Forelimb muscle (tissue), 1 donor: ENCODE measurements around the gene AGRN. TPM values are rescaled to one million over a fixed set of nuclear protein-coding genes. Genes with fewer than 3 reads are reported as not detected.
"Not testable (repeated sequence)": the region's sequence is repeated elsewhere in the genome, so short reads cannot be mapped to it uniquely, and the experiment has no call there.

Source experiments
- DNase-seq: peaks from one replicate; pipeline ENCODE4 v3.0.0-alpha.2; 2013; ENCODE audit warnings: low read depth
- polyA plus RNA-seq: library from polyadenylated mRNA; unstranded; fragments of 120-200 nt; gene quantifications from one replicate; pipeline ENCODE4 v1.2.1, GENCODE V29; 2013; ENCODE audit not compliant: insufficient read length

The AGRN gene
- polyA plus RNA-seq, 1 donor: 37.5 TPM

DNA sequence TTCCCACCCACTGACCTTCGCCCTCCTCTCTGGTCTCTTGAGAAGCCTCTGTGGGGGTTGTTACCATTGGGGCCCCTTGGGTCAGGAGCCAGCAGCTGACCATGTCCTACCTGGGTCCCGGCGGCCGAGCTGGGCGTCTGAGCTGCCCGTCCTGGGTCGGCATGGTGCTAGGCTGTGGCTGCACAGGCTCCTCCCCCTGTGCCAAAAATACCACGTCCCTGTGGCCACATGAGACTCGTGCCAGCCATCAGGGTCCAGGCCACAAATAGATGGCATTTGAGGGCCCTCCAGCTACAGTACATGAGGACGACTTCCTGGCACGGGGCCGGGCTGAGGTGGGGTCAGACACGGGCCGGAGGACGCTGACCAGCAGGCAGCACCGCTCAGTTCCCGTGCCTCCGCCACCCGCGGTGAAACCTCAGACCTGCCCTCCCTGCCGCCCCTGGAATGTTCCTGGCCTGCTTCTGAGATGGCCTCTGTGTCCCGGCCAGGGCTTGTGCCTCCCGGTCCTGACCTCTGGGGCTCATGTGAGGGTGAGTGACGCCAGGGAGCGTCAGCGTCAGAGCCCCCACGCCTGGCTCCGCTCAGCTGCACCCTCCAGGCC, 37.9 kb upstream of the AGRN start, which contains the start of gene PERM1:
TSS of gene PERM1 (minus strand) at position 139 of the 604 bp plus-strand sequence. CDS start 1,064 bp downstream, outside the sequence.
- no peak for DNase-seq

DNA sequence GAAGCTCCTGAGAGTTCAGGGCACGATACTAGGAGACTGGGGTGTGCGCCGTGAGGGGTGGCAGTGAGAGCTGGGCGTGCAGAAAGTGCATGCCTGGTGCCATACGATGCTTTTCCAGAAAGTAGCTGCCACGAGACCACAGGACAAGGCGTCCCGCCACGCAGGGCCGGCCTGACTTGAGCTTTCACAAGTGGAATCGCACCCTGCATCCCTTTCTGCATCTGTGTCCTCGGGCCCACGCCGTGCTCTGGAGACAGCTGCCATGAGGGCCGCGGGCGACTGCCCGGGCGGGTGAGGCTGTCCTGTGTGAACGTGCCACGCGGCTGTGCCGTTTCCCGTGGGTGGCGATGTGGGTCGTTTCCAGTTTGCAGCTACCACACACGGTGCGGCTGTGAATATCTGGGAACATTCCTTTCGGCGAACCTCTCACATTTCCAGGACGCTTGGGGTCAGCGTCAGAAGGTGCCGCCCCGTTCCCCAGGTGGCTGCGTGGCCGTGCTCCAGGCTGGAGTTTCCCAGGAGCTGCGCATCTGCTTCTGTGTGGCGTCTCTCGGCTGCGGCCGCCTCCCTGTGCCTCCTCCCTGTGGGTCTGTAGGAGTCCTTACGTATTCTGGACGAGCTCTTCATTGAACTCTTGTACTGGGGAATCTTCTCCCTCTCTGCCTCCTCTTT, 37.0 kb upstream of the AGRN start:
- no peak for DNase-seq

GRCh38 chr1:983798-984475, 36.0 kb upstream of the AGRN start:
- no peak for DNase-seq

- no peak for DNase-seq
These were observed 35.5 kb upstream of the AGRN start for GRCh38 chr1:984476-984814.

GRCh38 chr1:985126-985525, 34.8 kb upstream of the AGRN start:
- DNase-seq: no peak

DNA sequence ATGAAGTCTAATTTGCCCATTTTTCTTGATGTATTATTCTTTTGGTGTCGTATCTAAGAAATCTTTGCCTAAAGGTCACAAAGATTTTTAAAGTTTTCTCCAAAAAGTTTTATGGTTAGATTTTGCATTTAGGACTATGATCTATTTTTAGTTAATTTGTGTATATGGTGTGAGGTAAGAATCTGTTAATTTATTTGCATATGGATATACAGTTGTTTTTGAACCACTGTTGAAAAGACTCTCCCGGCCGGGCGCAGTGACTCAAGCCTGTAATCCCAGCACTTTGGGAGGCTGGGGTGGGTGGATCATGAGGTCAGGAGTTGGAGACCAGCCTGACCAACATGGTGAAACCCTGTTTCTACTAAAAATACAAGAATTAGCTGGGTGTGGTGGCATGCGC, 31.9 kb upstream of the AGRN start:
- not testable (repeated sequence) for DNase-seq

DNA sequence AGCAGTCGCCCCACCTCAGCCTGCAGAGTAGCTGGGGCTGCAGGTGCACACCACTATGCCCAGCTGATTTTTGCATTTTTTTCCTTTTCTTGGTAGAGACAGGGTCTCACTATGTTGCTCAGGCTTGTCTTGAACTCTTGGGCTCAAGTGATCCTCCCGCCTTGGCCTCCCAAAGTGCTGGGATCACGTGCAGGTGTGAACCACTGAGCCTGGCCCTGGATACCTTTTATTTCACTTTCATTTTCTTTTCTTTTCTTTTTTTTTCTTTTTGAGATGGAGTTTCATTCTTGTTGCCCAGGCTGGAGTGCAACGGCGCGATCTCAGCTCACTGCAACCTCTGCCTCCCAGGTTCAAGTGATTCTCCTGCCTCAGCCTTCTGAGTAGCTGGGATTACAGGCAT, 28.6 kb upstream of the AGRN start:
- not testable (repeated sequence) for DNase-seq

- no peak for DNase-seq
These were observed 28.0 kb upstream of the AGRN start for GRCh38 chr1:991895-992294.

- no peak for DNase-seq
These were observed 27.6 kb upstream of the AGRN start for GRCh38 chr1:992362-992761.

GRCh38 chr1:993379-993995, 26.4 kb upstream of the AGRN start:
- DNase-seq: no peak

GRCh38 chr1:994546-994945, 25.4 kb upstream of the AGRN start:
- not testable (repeated sequence) for DNase-seq

DNA sequence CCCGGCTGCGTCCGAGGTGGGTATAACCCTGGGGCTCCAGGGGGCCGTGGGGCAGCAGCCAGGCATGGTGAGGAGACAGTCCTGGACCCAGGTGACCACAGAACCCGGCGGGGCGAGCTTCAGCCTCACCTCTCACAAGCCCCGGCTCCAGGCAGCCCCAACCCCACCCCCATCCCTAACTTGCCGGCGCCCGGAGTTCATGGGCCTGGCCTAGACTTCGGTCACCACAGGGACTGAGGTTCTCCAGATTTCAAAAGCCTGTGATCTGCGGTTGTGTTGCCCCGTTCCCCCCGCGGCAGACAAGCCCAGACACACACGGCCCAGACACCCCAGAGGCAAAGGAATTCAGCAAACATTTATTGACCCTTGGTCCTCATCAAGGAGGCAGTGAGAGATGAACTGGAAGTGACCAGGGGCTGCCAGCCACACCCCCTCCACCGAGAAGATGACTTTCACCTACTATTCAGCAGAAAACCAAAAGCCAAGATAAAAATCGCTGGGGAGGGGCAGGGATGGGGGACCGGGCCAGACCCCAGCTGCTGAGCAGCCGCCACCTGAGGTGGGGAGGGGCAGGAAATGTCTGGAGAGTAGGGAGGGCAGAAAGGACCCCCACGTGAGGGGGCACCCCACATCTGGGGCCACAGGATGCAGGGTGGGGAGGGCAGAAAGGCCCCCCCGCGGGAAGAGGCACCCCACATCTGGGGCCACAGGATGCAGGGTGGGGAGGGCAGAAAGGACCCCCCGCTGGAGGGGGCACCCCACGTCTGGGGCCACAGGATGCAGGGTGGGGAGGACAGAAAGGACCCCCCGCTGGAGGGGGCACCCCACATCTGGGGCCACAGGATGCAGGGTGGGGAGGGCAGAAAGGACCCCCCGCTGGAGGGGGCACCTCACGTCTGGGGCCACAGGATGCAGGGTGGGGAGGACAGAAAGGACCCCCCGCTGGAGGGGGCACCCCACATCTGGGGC, 24.0 kb upstream of the AGRN start:
- no peak for DNase-seq

DNA sequence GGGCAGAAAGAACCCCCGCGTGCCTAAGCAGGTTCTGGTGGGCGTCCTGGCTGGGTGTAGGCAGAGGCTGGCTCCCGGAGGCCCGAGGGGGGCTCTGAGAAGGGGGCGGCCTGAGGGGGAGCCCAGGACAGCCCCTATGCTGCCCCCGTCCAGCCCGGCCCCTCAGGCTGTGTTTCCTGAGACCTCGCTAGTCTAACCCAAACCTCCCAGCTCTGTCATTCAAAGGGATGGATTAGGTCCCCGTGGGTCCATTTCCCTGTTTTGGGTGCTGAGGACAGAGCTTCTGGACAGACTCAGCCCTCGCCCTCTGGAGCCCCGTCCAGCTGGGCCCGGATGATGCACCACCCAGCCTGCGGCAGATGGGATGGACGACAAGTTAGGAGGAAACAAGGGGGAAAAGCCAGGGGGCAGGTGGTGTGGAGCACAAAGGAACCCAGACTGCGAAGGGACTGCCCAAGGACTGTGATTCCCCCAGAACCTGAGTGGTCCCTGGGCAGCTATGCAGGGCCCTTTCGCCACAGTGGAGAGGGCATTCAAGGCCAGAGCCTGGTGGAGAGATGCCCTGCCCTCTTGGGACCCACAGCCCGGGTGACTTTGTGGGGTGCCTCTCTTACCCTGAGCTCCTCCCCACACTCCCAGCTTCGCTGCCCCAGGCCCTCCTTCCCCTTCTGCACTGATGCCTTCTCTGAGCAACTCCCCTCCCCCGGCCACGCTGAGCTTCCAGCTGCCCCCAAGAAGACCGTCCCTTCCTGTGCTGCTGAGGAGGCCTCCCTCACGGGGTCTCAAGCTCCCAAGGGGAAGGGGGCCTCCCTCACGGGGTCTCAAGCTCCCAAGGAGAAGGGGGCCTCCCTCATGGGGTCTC, 22.8 kb upstream of the AGRN start:
- no peak for DNase-seq

DNA sequence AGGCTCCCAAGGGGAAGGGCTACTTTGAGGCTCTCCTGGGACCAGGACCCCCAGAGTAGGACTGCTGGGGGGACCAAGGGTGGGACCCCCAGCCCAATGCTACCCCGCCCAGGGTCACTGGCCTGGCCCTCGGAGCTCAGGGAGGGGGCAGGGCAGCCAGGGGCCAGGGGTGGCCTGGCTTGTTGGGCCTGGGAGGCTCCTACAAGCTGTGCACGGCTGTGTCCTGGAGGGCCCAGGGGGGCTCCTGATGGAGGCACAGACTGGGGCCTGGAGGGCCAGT, 22.3 kb upstream of the AGRN start:
- no peak for DNase-seq

DNA sequence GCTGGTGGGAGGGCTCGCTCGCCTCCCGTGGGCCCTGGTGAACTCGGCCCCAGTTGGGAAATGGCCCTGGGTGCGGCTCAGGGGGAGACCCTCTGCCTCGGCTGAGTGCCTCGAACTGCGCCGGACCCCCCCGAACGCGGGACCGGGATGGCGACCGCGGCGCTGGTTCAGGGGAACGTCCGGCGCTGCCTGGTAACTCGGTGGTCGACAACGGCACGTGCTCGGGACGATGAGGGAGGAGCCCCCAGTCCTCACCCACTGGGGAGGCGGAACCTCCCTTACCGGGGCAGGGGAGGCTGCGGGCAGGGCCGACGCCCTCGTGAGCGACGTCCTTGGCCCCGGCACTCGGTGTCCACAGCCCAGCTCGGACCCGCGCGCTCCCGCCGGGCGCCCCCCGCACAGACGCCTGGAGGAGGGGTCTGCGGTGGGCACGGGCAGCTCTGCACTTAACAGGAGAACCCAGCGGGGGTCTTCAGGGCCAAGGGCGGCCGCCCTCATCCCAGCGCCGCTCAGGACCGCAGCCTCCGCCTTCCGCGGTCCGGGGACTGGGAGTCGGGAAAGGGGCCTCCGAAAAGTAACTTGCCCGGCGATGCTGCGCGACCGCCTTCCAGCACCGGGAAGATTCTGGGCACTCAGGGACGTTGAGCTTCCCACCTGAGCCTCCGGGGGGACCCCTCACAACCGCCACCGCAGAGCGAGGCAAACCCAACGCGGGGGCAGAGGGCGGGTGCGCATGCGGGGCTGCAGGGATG, 21.8 kb upstream of the AGRN start:
- no peak for DNase-seq

DNA sequence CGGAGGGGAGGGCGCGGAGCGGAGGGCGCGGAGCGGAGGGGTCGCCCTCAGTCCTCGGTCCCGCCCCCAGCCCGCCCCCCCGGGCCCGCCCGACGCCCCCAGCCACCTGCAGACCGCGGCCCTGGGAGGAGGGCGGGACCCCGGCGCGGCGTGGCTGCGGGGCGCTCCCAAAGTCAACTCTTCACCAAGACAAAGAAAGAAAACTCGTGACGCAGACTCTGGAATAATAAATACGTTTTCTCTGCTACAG, 21.2 kb upstream of the AGRN start:
- DNase-seq: no peak

GRCh38 chr1:998995-999724, 20.8 kb upstream of the AGRN start:
- DNase-seq: no peak

DNA sequence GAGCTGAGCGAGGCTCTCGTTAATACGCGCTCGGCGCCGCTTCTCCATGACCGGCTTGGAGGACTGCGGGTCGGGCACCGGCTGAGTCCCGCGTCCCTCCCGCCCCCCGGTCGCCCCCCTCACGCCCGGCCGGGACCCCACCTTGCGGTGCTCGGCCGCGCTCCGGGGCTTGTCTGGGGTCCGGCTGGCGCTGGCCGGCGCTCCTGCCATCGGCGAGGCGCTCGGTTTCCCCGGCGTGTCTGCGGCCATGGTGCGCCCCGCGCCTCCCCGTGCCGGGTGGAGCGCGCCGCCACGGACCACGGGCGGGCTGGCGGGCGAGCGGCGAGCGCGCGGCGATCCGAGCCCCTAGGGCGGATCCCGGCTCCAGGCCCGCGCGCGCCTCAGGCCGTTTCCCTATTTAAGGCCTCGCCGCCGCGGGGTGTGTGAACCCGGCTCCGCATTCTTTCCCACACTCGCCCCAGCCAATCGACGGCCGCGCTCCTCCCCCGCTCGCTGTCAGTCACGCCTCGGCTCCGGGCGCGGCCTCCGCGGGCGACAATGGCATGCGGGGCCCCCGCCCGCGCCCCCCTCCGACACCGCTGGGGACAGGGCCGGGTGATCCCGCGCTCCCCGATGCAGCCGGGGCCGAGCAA, 20.1 kb upstream of the AGRN start, which contains the start of gene HES4:
TSS of gene HES4 (minus strand) at position 373 of the 632 bp plus-strand sequence. CDS start at position 249, 124 bp downstream.
- DNase-seq: no peak
